Endodermal cell (in vitro differentiated cells): Measurements from ENCODE around the gene ATOX1. TPM values are rescaled to one million over a fixed set of nuclear protein-coding genes. Genes with fewer than 3 reads are reported as not detected.

ENCODE experiments used
- DNase-seq: peaks from one replicate; pipeline ENCODE4 v3.0.0-alpha.2; 2017
- H3K27ac ChIP-seq: 2 replicates; pipeline ENCODE4 v1.5.1; 2013; ENCODE audit warnings: mild to moderate bottlenecking, low read depth, low read length, moderate library complexity
- H3K27me3 ChIP-seq: 2 replicates; pipeline ENCODE4 v1.6.1; 2013; ENCODE audit warnings: mild to moderate bottlenecking, low read length, moderate library complexity; ENCODE audit not compliant: insufficient read depth, control insufficient read depth, poor library complexity, severe bottlenecking
- H3K36me3 ChIP-seq: 2 replicates; pipeline ENCODE4 v1.7.0; 2013; ENCODE audit warnings: mild to moderate bottlenecking, low read length, moderate library complexity; ENCODE audit not compliant: control insufficient read depth, insufficient read depth
- H3K4me1 ChIP-seq: one replicate; pipeline ENCODE4 v1.7.0; 2013; ENCODE audit warnings: low read length; ENCODE audit not compliant: control insufficient read depth, insufficient read depth
- H3K4me3 ChIP-seq: 2 replicates; pipeline ENCODE4 v1.5.1; 2013; ENCODE audit warnings: mild to moderate bottlenecking, low read length, moderate library complexity
- H3K9ac ChIP-seq: 2 replicates; pipeline ENCODE4 v1.6.1; 2013; ENCODE audit warnings: mild to moderate bottlenecking, low read length, moderate library complexity; ENCODE audit not compliant: poor library complexity, severe bottlenecking; ENCODE audit errors: extremely low read depth
- H3K9me3 ChIP-seq: 2 replicates; pipeline ENCODE4 v1.6.1; 2013; ENCODE audit warnings: mild to moderate bottlenecking, low read length, moderate library complexity; ENCODE audit not compliant: control insufficient read depth
- H3K27ac Mint-ChIP-seq: 2 replicates; pipeline ENCODE4 v1.8.0; 2020; ENCODE audit warnings: mixed read lengths
- H3K27me3 Mint-ChIP-seq: 2 replicates; pipeline ENCODE4 v1.8.0; 2021; ENCODE audit warnings: mild to moderate bottlenecking, mixed read lengths; ENCODE audit not compliant: insufficient read depth
- H3K36me3 Mint-ChIP-seq: 2 replicates; pipeline ENCODE4 v1.8.0; 2020; ENCODE audit warnings: low read depth, mixed read lengths
- H3K4me1 Mint-ChIP-seq: 2 replicates; pipeline ENCODE4 v1.8.0; 2020; ENCODE audit warnings: mixed read lengths
- H3K4me3 Mint-ChIP-seq: 2 replicates; pipeline ENCODE4 v1.8.0; 2020; ENCODE audit warnings: mild to moderate bottlenecking, moderate library complexity, mixed read lengths
- H3K9me3 Mint-ChIP-seq: 2 replicates; pipeline ENCODE4 v1.8.0; 2020; ENCODE audit warnings: mild to moderate bottlenecking, mixed read lengths
- WGBS, 2 experiments: methylation state at CpG; one replicate each; pipeline versions ENCODE4 v1.1.5 to v1.1.7; 2013; ENCODE audit warnings: missing lambda C conversion rate in 2 of 2, mixed read lengths in 1 of 2; ENCODE audit not compliant: insufficient coverage in 1 of 2, insufficient read length in 1 of 2; 5-methylcytosine and 5-hydroxymethylcytosine counted together
- total RNA-seq, 2 donors: library from RNA; stranded (reverse); fragmentation: NEBNext Ultra II Directional in 1 of 2; extraction: Animal tissue kit (Norgen Biotek cat#: 25700) in 1 of 2; gene quantifications; 2 replicates in 1 of 2; 3 replicates in 1 of 2; pipeline ENCODE4 v1.2.1, GENCODE V29; 2021
- TF ChIP-seq, protein P1 (sequence below): fragments of 200-600 bp; sonication (generic); conservative IDR thresholded peaks from 2 replicates; pipeline ENCODE4 v1.5.0; 2021; ENCODE audit warnings: antibody characterized with exemption, mild to moderate bottlenecking

The ATOX1 gene
- total RNA-seq, 2 donors from 2014 or later: 105 to 129 TPM

DNA sequence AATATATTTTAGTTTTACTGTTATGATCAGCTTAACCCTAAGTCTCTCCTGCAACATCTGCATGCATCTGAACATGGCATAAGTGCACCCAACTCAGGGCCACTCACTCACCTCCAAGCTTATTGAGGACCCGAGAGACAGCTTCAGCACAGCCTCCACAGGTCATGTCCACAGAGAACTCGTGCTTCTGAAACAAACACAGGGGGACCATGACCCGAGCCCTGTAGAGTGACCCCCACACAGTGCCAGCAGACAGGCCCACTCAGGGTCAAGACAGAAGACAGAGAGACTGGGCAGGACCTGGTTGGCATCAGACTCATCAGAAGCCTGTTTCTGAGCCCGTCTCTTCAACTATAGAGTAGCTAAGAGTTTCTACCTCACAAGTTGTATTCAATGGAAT is 6.8 kb downstream of the ATOX1 start:
- Mint-ChIP-seq H3K9me3 (no peaks in the 10 kb centered on the region), H3K36me3 (peaks cover 17% of the 10 kb centered on the region), H3K4me3 (no peak overlapping the region), H3K27ac (peak overlapping the region; percentile 39), H3K27me3 (no peaks in the 10 kb centered on the region), H3K4me1 (peaks cover 10% of the 10 kb centered on the region)
- no peaks in the 10 kb centered on the region for H3K9me3 ChIP-seq
- TF ChIP-seq, protein P1, sequence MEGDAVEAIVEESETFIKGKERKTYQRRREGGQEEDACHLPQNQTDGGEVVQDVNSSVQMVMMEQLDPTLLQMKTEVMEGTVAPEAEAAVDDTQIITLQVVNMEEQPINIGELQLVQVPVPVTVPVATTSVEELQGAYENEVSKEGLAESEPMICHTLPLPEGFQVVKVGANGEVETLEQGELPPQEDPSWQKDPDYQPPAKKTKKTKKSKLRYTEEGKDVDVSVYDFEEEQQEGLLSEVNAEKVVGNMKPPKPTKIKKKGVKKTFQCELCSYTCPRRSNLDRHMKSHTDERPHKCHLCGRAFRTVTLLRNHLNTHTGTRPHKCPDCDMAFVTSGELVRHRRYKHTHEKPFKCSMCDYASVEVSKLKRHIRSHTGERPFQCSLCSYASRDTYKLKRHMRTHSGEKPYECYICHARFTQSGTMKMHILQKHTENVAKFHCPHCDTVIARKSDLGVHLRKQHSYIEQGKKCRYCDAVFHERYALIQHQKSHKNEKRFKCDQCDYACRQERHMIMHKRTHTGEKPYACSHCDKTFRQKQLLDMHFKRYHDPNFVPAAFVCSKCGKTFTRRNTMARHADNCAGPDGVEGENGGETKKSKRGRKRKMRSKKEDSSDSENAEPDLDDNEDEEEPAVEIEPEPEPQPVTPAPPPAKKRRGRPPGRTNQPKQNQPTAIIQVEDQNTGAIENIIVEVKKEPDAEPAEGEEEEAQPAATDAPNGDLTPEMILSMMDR: no peak
- H3K27me3 ChIP-seq: no peaks in the 10 kb centered on the region
- H3K4me1 ChIP-seq: peaks cover 5% of the 10 kb centered on the region
- H3K36me3 ChIP-seq: peaks cover 16% of the 10 kb centered on the region
- H3K27ac ChIP-seq: no peak overlapping the region
- H3K4me3 ChIP-seq: no peak overlapping the region
- 96 to 100% methylated on average over 4 of the region's 4 CpGs for WGBS, 2 experiments
- DNase-seq: no peak
- no peak overlapping the region for H3K9ac ChIP-seq

DNA sequence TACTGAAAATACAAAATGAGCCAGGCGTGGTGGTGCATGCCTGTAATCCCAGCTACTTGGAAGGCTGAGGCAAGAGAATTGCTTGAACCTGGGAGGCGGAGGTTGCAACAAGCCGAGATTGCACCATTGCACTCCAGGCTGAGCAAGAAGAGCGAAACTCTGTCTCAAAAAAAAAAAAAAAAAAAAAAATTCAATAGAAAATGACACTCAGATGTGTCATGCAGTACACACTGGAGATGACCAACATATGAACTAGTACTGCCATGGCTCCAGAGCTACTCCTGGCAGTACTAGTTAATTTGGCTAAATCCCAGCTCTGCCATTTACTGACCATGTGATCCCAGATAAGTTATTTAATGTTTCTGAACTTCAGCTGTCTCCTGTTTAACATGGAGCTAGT is 7.3 kb downstream of the ATOX1 start:
- WGBS, 2 experiments: 94 to 100% methylated on average over 3 to 4 of the region's 4 CpGs

DNA sequence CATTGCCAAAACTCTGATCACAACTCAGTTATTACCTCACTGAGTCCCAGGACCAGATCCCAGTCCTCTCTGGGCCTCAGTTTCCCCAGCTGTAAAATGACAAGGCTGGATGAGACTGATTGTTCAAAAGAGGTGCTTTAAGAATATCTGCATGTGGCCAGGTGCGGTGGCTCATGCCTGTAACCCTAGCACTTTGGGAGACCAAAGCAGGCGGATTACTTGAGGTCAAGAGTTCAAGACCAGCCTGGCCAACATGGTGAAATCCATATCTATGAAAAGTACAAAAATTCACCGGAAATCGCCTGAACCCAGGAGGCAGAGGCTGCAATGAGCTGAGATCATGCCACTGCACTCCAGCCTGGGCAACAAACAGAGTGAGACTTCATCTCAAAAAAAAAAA is 8.3 kb downstream of the ATOX1 start:
- peaks cover 21% of the 10 kb centered on the region for H3K36me3 Mint-ChIP-seq
- H3K27ac Mint-ChIP-seq: no peak overlapping the region
- no peaks in the 10 kb centered on the region for H3K27me3 ChIP-seq
- no peaks in the 10 kb centered on the region for H3K9me3 ChIP-seq
- peaks cover 3% of the 10 kb centered on the region for H3K4me1 Mint-ChIP-seq
- no peaks in the 10 kb centered on the region for H3K9me3 Mint-ChIP-seq
- H3K4me3 Mint-ChIP-seq: no peak overlapping the region
- no peaks in the 10 kb centered on the region for H3K4me1 ChIP-seq
- H3K36me3 ChIP-seq: peaks cover 20% of the 10 kb centered on the region
- no peak overlapping the region for H3K27ac ChIP-seq
- no peaks in the 10 kb centered on the region for H3K27me3 Mint-ChIP-seq
- no peak for DNase-seq
- WGBS, 2 experiments: 88 to 94% methylated on average over 4 of the region's 4 CpGs
- no peak overlapping the region for H3K9ac ChIP-seq
- TF ChIP-seq, protein P1: no peak
- no peak overlapping the region for H3K4me3 ChIP-seq

More for the DNA sequence above, 7.3 kb downstream of the ATOX1 start:
- no peak overlapping the region for H3K4me3 Mint-ChIP-seq
- Histone ChIP-seq H3K27me3 (no peaks in the 10 kb centered on the region), H3K9me3 (no peaks in the 10 kb centered on the region), H3K4me3 (no peak overlapping the region), H3K4me1 (peaks cover 5% of the 10 kb centered on the region), H3K36me3 (peaks cover 16% of the 10 kb centered on the region), H3K27ac (no peak overlapping the region), H3K9ac (no peak overlapping the region)
- H3K36me3 Mint-ChIP-seq: peaks cover 17% of the 10 kb centered on the region
- no peak for DNase-seq
- H3K27ac Mint-ChIP-seq: no peak overlapping the region
- H3K9me3 Mint-ChIP-seq: no peaks in the 10 kb centered on the region
- TF ChIP-seq, protein P1: no peak
- no peaks in the 10 kb centered on the region for H3K27me3 Mint-ChIP-seq
- H3K4me1 Mint-ChIP-seq: peaks cover 10% of the 10 kb centered on the region
